H1 (cell line): ENCODE measurements around the gene FRMD3. TPM values are rescaled to one million over a fixed set of nuclear protein-coding genes. Genes with fewer than 3 reads are reported as not detected.

Source experiments
- CTCF ChIA-PET: fragments of 300-600 bp; sonication (Branson Sonifier 250); formaldehyde crosslinking; loops from one replicate; lab custom pipeline; 2021; ENCODE audit not compliant: partially characterized antibody; lab: Charles Lee
- POLR2A ChIA-PET: fragments of 300-600 bp; sonication (Branson Sonifier 250); formaldehyde crosslinking; loops from one replicate; lab custom pipeline; 2021; ENCODE audit warnings: inconsistent platforms; ENCODE audit not compliant: partially characterized antibody; lab: Charles Lee
- DNase-seq, 2 experiments: peaks; one replicate each; pipeline versions ENCODE4 v3.0.0 to v3.0.0-alpha.2; 2010 to 2022; ENCODE audit warnings: low spot score in 2 of 2, low read depth in 1 of 2, mixed read lengths in 1 of 2
- FAIRE-seq: peaks from 2 replicates; lab custom pipeline; 2011; peaks lifted over from hg19 to GRCh38; lab: Jason Lieb, UNC
- H2AFZ ChIP-seq: 2 replicates; pipeline ENCODE4 v1.8.1; 2012; ENCODE audit warnings: low read length, inconsistent platforms
- H2AK5ac ChIP-seq: 2 replicates; pipeline ENCODE4 v1.6.1; 2013; ENCODE audit warnings: low read depth, low read length
- H2BK120ac ChIP-seq: replicated peaks from 2 replicates; pipeline ENCODE3; 2013; ENCODE audit warnings: low read depth, low read length, inconsistent platforms
- H2BK12ac ChIP-seq: 2 replicates; pipeline ENCODE4 v1.6.1; 2013; ENCODE audit warnings: low read depth, low read length
- H2BK15ac ChIP-seq: 2 replicates; pipeline ENCODE4 v1.6.1; 2013; ENCODE audit warnings: low read length
- H2BK20ac ChIP-seq: 2 replicates; pipeline ENCODE4 v1.6.1; 2013; ENCODE audit warnings: low read length
- H2BK5ac ChIP-seq: 2 replicates; pipeline ENCODE4 v1.6.1; 2013; ENCODE audit warnings: low read depth, low read length
- H3K14ac ChIP-seq: 2 replicates; pipeline ENCODE4 v1.6.1; 2013; ENCODE audit warnings: inconsistent platforms; ENCODE audit not compliant: insufficient read length
- H3K18ac ChIP-seq: 2 replicates; pipeline ENCODE4 v1.6.1; 2013; ENCODE audit warnings: low read length; ENCODE audit errors: extremely low read depth
- H3K23ac ChIP-seq: 2 replicates; pipeline ENCODE4 v1.6.1; 2013; ENCODE audit warnings: inconsistent platforms; ENCODE audit not compliant: insufficient read length
- H3K23me2 ChIP-seq: 2 replicates; pipeline ENCODE4 v1.6.1; 2013; ENCODE audit warnings: low read depth, low read length
- H3K27ac ChIP-seq: 2 replicates; pipeline ENCODE4 v1.6.1; 2011; ENCODE audit warnings: low read depth, low read length, inconsistent platforms
- H3K27me3 ChIP-seq, 4 experiments: replicated peaks in 1 of 4; 1 replicate in 1 of 4; 2 replicates in 3 of 4; pipeline versions ENCODE4 v1.6.1 to v1.8.1; 2011 to 2013; ENCODE audit warnings: low read length in 3 of 4, mild to moderate bottlenecking in 3 of 4, inconsistent platforms in 2 of 4, mixed read lengths in 2 of 4, moderate library complexity in 1 of 4; ENCODE audit not compliant: control insufficient read depth in 3 of 4, insufficient read depth in 3 of 4; ENCODE audit errors: extremely low read depth in 1 of 4
- H3K36me3 ChIP-seq, 4 experiments: 2 replicates each; pipeline versions ENCODE4 v1.6.1 to v1.8.1; 2011 to 2013; ENCODE audit warnings: mild to moderate bottlenecking in 4 of 4, low read length in 3 of 4, moderate library complexity in 2 of 4, control low read depth in 1 of 4, inconsistent platforms in 1 of 4; ENCODE audit not compliant: insufficient read depth in 4 of 4, control insufficient read depth in 2 of 4
- H3K4ac ChIP-seq: replicated peaks from 2 replicates; pipeline ENCODE3; 2013; ENCODE audit warnings: low read length, low read depth, mixed read lengths, inconsistent platforms; ENCODE audit not compliant: insufficient read length
- H3K4me1 ChIP-seq, 4 experiments: replicated peaks in 1 of 4; 1 replicate in 1 of 4; 2 replicates in 3 of 4; pipeline versions ENCODE4 v1.6.1 to v1.8.1; 2011 to 2013; ENCODE audit warnings: low read length in 3 of 4, inconsistent platforms in 2 of 4, mixed read lengths in 1 of 4; ENCODE audit not compliant: insufficient read depth in 4 of 4, control insufficient read depth in 3 of 4
- H3K4me2 ChIP-seq, 2 experiments: 2 replicates each; pipeline versions ENCODE4 v1.6.1 to v1.8.1; 2011 to 2013; ENCODE audit warnings: low read depth in 2 of 2, low read length in 2 of 2, control low read depth in 1 of 2, inconsistent platforms in 1 of 2, mild to moderate bottlenecking in 1 of 2; ENCODE audit not compliant: insufficient read depth in 1 of 2
- H3K4me3 ChIP-seq, 4 experiments: fragments of 200-600, 300-600 bp in 1 of 4; sonication (generic), shearing (Covaris generic), sonication (Bioruptor Twin) in 1 of 4; 2 replicates each; pipeline versions ENCODE4 v1.5.1 to v1.8.1; 2011 to 2016; ENCODE audit warnings: low read length in 4 of 4, low read depth in 3 of 4, control low read depth in 2 of 4, inconsistent platforms in 2 of 4, mild to moderate bottlenecking in 2 of 4, mixed read lengths in 1 of 4, moderate library complexity in 1 of 4; ENCODE audit not compliant: insufficient read depth in 2 of 4; ENCODE audit errors: extremely low read depth in 1 of 4
- H3K56ac ChIP-seq: replicated peaks from 2 replicates; pipeline ENCODE3; 2013; ENCODE audit warnings: low read depth, mild to moderate bottlenecking, mixed read lengths, low read length, inconsistent platforms; ENCODE audit not compliant: insufficient read length
- H3K79me1 ChIP-seq: 2 replicates; pipeline ENCODE4 v1.6.1; 2013; ENCODE audit warnings: low read depth, low read length, control low read depth
- H3K79me2 ChIP-seq, 2 experiments: 2 replicates each; pipeline versions ENCODE4 v1.6.1 to v1.8.1; 2012 to 2013; ENCODE audit warnings: low read length in 2 of 2, mild to moderate bottlenecking in 2 of 2, inconsistent platforms in 1 of 2; ENCODE audit not compliant: insufficient read depth in 2 of 2, control insufficient read depth in 1 of 2
- H3K9ac ChIP-seq, 4 experiments: replicated peaks in 1 of 4; 1 replicate in 1 of 4; 2 replicates in 3 of 4; pipeline versions ENCODE4 v1.6.1 to v1.8.1; 2011 to 2013; ENCODE audit warnings: low read depth in 3 of 4, low read length in 3 of 4, control low read depth in 2 of 4, mild to moderate bottlenecking in 2 of 4, moderate library complexity in 2 of 4, inconsistent platforms in 1 of 4; ENCODE audit errors: extremely low read depth in 1 of 4
- H3K9me3 ChIP-seq, 2 experiments: 2 replicates each; pipeline versions ENCODE4 v1.6.1 to v1.8.1; 2012 to 2013; ENCODE audit warnings: mild to moderate bottlenecking in 2 of 2, moderate library complexity in 2 of 2, control low read depth in 1 of 2, inconsistent platforms in 1 of 2, low read depth in 1 of 2, low read length in 1 of 2, mixed read lengths in 1 of 2; ENCODE audit not compliant: insufficient read depth in 2 of 2
- H4K20me1 ChIP-seq, 2 experiments: replicated peaks in 1 of 2; 2 replicates each; pipeline versions ENCODE3 to v1.8.1; 2011 to 2013; ENCODE audit warnings: inconsistent platforms in 2 of 2, low read length in 2 of 2, mild to moderate bottlenecking in 1 of 2; ENCODE audit not compliant: insufficient read depth in 2 of 2, control insufficient read depth in 1 of 2
- H4K5ac ChIP-seq: 2 replicates; pipeline ENCODE4 v1.6.1; 2013; ENCODE audit warnings: low read length, low read depth, mixed read lengths, inconsistent platforms; ENCODE audit not compliant: insufficient read length
- H4K8ac ChIP-seq: 2 replicates; pipeline ENCODE4 v1.8.0; 2013; ENCODE audit warnings: mild to moderate bottlenecking, moderate library complexity, low read length, inconsistent platforms; ENCODE audit not compliant: insufficient read depth; ENCODE audit errors: extremely low read depth
- H4K91ac ChIP-seq: replicated peaks from 2 replicates; pipeline ENCODE3; 2013; ENCODE audit warnings: low read length, mixed read lengths, inconsistent platforms; ENCODE audit not compliant: insufficient read length
- ASH2L ChIP-seq: fragments of 200-600, 300-600 bp; sonication (generic); IDR thresholded peaks from one replicate; pipeline ENCODE4 v1.7.1; 2017; ENCODE audit warnings: low read length
- CREB1 ChIP-seq: IDR thresholded peaks from 2 replicates; pipeline ENCODE4 v1.6.1; 2012; ENCODE audit warnings: inconsistent platforms
- CTBP2 ChIP-seq: IDR thresholded peaks from 2 replicates; pipeline ENCODE4 v1.7.0; 2011; ENCODE audit warnings: borderline replicate concordance, mild to moderate bottlenecking, moderate library complexity, mixed read lengths, low read length; ENCODE audit not compliant: insufficient read depth, insufficient read length
- E2F6 ChIP-seq: IDR thresholded peaks from 2 replicates; pipeline ENCODE4 v1.6.1; 2012; ENCODE audit warnings: inconsistent platforms
- EZH2 ChIP-seq: fragments of 200-600 bp; sonication (generic); IDR thresholded peaks from 2 replicates; pipeline ENCODE4 v1.7.1; 2012; ENCODE audit warnings: low read depth, mild to moderate bottlenecking, moderate library complexity, low read length, inconsistent platforms; ENCODE audit not compliant: severe bottlenecking
- GTF2F1 ChIP-seq: IDR thresholded peaks from 2 replicates; pipeline ENCODE4 v1.6.1; 2012; ENCODE audit warnings: low read depth, low read length, improper control_type of control experiment, borderline replicate concordance
- HDAC2 ChIP-seq, 2 experiments: fragments of 300-600 bp in 1 of 2; sonication (generic) in 1 of 2; IDR thresholded peaks; 2 replicates each; pipeline ENCODE4 v1.6.1; 2011 to 2012; ENCODE audit warnings: low read depth in 2 of 2, low read length in 2 of 2, mild to moderate bottlenecking in 2 of 2, moderate library complexity in 2 of 2, borderline replicate concordance in 1 of 2, inconsistent platforms in 1 of 2
- JUN ChIP-seq: IDR thresholded peaks from 2 replicates; pipeline ENCODE4 v1.6.1; 2011; ENCODE audit warnings: low read depth, mild to moderate bottlenecking, improper control_type of control experiment, low read length
- JUND ChIP-seq: IDR thresholded peaks from 2 replicates; pipeline ENCODE4 v1.6.1; 2011; ENCODE audit warnings: mild to moderate bottlenecking, improper control_type of control experiment, low read length
- NRF1 ChIP-seq: IDR thresholded peaks from 2 replicates; pipeline ENCODE4 v1.6.1; 2011; ENCODE audit warnings: mild to moderate bottlenecking, low read depth, low read length, improper control_type of control experiment
- POU5F1 ChIP-seq: IDR thresholded peaks from 2 replicates; pipeline ENCODE4 v1.6.1; 2011; ENCODE audit warnings: low read depth, mild to moderate bottlenecking, low read length, moderate library complexity
- RNF2 ChIP-seq: fragments of 200-900, 300-1000 bp; sonication (generic); IDR thresholded peaks from 2 replicates; pipeline ENCODE4 v1.7.1; 2016; ENCODE audit warnings: borderline replicate concordance, low read depth, mild to moderate bottlenecking, antibody characterized with exemption, low read length; ENCODE audit not compliant: poor library complexity, severe bottlenecking; ENCODE audit errors: missing control alignments
- SAP30 ChIP-seq: fragments of 300-600 bp; sonication (generic); IDR thresholded peaks from 2 replicates; pipeline ENCODE4 v1.7.1; 2012; ENCODE audit warnings: low read length, moderate library complexity, mild to moderate bottlenecking, inconsistent platforms; ENCODE audit not compliant: insufficient read depth, insufficient replicate concordance
- WGBS, 2 experiments: shearing (Covaris generic) in 1 of 2; methylation state at CpG; one replicate each; pipeline versions ENCODE4 v1.1.6 to v1.1.7; 2013 to 2015; ENCODE audit warnings: low lambda C conversion rate in 2 of 2, mixed read lengths in 2 of 2, inconsistent platforms in 1 of 2, low coverage in 1 of 2, missing lambda C conversion rate in 1 of 2; ENCODE audit not compliant: insufficient replicate concordance in 2 of 2, insufficient coverage in 1 of 2, insufficient read length in 1 of 2; ENCODE audit errors: extremely low coverage in 1 of 2, missing lambda C conversion rate in 1 of 2; 5-methylcytosine and 5-hydroxymethylcytosine counted together
- polyA plus RNA-seq, 7 experiments: library from polyadenylated mRNA; depleted of rRNA in 3 of 7; stranded (reverse) in 5 of 7; unstranded in 2 of 7; fragments of >200 nt in 5 of 7; fragments of 200-250 nt in 2 of 7; gene quantifications; 1 replicate in 5 of 7; 2 replicates in 1 of 7; 4 replicates in 1 of 7; pipeline versions ENCODE4 v1.2.1 to v1.2.3, GENCODE V29; 2011 to 2013; ENCODE audit warnings: missing spikeins in 2 of 7, mixed read lengths in 2 of 7
- total RNA-seq: library from RNA; stranded (reverse); fragmentation: NEBNext Ultra II Directional; extraction: Animal tissue kit (Norgen Biotek cat#: 25700); gene quantifications from 2 replicates; pipeline ENCODE4 v1.2.1, GENCODE V29; 2021

Gene FRMD3
- total and polyA plus RNA-seq, 2 of the 8 experiments (the other 6 are each of a cell fraction or from before 2014, with no cell fraction given), result 0.15 to 1.4 TPM

- ChIA-PET POLR2A (no interaction called here), CTCF (interaction anchor here (1.9 to 6.5 kb wide), 3 partner anchors 10 to 220 kb away, joined by 5 to 42 read pairs (median 17); partner anchors contain the start of gene FRMD3)
- H2BK120ac ChIP-seq, result no peak overlapping the region
- H3K36me3 ChIP-seq, result no peaks in the 10 kb centered on the region
- H3K79me2 ChIP-seq, result no peaks in the 10 kb centered on the region
- H4K91ac ChIP-seq, result no peak overlapping the region
- no peak overlapping the region for H3K9ac ChIP-seq
- no peaks in the 10 kb centered on the region for H3K4me1 ChIP-seq
- no peak overlapping the region for H3K18ac ChIP-seq
- H3K23me2 ChIP-seq, result no peaks in the 10 kb centered on the region
- H3K27me3 ChIP-seq, result no peaks in the 10 kb centered on the region
- no peaks in the 10 kb centered on the region; a peak in 1 of 4 replicates for H3K9me3 ChIP-seq
- no peak overlapping the region for H3K56ac ChIP-seq
- H2AFZ ChIP-seq, result no peak overlapping the region
- H2BK12ac ChIP-seq, result no peak overlapping the region
- H2AK5ac ChIP-seq, result no peak overlapping the region
- H3K4me3 ChIP-seq, result no peak overlapping the region
- no peak overlapping the region for H3K14ac ChIP-seq
- DNase-seq, result no peak
- H4K5ac ChIP-seq, result no peak overlapping the region
- H2BK5ac ChIP-seq, result no peak overlapping the region
- no peaks in the 10 kb centered on the region for H3K79me1 ChIP-seq
- no peaks in the 10 kb centered on the region for H4K20me1 ChIP-seq
- no peak for FAIRE-seq
- H3K4me2 ChIP-seq, result no peak overlapping the region
- 85% methylated on average over 3 of the region's 3 CpGs; no CpG with 5 or more reads in 1 of the 2 experiments for WGBS, 2 experiments
- H2BK20ac ChIP-seq, result no peak overlapping the region
- H3K4ac ChIP-seq, result no peak overlapping the region
- H3K23ac ChIP-seq, result no peak overlapping the region
- H3K27ac ChIP-seq, result no peak overlapping the region
- no peak overlapping the region for H4K8ac ChIP-seq
- no peak overlapping the region for H2BK15ac ChIP-seq
- TF ChIP-seq GTF2F1, result no peak
- TF ChIP-seq RNF2, result no peak
- TF ChIP-seq JUND, result no peak
- no peak for TF ChIP-seq ASH2L
- no peak for TF ChIP-seq E2F6
- no peak for TF ChIP-seq SAP30
- TF ChIP-seq CTBP2, result no peak
- no peak for TF ChIP-seq POU5F1
- no peak for TF ChIP-seq EZH2
- TF ChIP-seq JUN, result no peak
- TF ChIP-seq NRF1, result no peak
- TF ChIP-seq HDAC2 (IDR thresholded peaks at IDR 0.05; ENCODE audit: borderline replicate concordance in 1 of 2, low read depth in 2 of 2, low read length in 2 of 2), result no peak
- TF ChIP-seq CREB1, result no peak
Observed at GRCh38 chr9:83554278-83554677, 16.1 kb upstream of the FRMD3 start.
